SHP77 (cell line): ENCODE data around the gene NCAPD3.
A peak's percentile ranks its signal among the peaks of the same experiment; 100 is the strongest.
"Not testable (repeated sequence)": the region's sequence is repeated elsewhere in the genome, so short reads cannot be mapped to it uniquely, and the experiment has no call there.

Experiments used
- DNase-seq, 2 experiments: peaks; one replicate each; lab custom pipeline; 2025; lab: John Stamatoyannopoulos, UW

NCAPD3 gene

GRCh38 chr11:134223836-134224709 lies at the start of gene NCAPD3, which contains the start of gene VPS26B:
TSS of gene NCAPD3 (minus strand) at chr11:134223967. CDS start at chr11:134223926, 41 bp downstream.
TSS of gene VPS26B (plus strand) at chr11:134224671. CDS start at chr11:134225123, 452 bp downstream.
- DNase-seq = peak; percentile 92 to 96

DNA sequence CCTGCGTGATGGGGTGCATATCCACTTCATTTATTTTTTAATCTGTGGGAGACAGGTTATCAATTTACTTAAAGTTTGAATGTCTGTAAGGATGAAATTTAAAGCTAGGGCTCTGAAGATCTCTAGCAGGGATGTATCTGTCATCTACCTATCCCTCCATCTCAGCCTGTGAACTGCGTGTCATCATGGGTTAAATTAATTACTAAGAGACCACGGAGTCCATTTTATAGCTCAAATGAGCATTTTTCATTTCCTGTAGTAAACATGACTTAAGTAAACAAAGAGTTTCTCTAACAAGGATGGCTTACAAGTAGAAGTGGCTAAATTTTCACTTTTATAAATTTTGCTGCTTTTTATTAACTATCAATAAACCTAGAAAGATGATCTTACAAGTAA lies 49.5 kb upstream of the NCAPD3 start:
- no peak for DNase-seq

DNA sequence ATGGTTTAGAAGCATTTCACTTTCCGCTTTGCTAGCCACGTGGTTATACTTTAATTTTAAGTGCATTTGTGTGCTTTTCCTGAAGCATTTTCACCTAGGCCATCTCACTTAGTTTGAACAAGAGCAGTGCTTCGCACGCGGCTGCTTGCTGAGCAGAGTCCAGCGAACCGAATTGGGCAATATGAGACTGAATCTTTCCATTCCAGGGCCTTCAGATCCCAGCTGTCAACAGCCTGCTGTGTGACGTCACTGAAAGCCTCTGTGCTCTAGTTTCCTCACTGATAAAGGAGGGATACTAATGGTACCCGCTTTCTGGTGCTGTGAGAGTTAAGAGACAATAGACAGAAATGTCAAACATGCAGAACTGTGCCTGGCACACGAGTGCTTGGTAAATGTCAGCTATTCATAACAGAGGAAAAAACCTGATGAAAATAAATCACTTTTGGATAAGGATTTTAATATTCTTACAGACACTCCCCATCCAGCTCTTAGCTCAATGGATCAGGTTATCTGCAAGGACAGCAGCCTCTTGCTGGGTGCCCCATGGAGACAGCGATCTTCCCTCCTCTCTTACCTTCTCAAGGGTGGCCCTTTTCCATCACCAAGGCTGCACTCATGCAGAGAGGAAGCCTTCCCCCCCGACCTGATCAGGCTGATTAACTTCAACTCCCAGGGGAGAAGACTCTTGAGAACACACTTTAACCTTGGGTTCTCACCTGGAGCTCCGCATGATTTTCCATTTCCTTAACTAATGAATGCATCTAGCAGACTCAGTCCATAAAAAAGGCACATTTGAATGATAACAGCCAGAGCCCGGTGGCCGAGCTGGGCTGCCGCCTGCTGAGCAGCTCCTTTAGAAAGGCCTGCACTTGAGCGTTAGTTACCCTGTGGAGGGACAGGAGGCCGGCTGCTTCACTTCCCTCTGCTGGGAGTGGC lies 48.9 kb upstream of the NCAPD3 start:
- peak; percentile 21 to 34 for DNase-seq

- no peak for DNase-seq
Observed at GRCh38 chr11:134271978-134272377, 48.2 kb upstream of the NCAPD3 start.

- DNase-seq = peak in 1 of 2 experiments; percentile 12
Observed at GRCh38 chr11:134270250-134270714, 46.5 kb upstream of the NCAPD3 start.

- DNase-seq = no peak
Observed at GRCh38 chr11:134267966-134268365, 44.2 kb upstream of the NCAPD3 start.

- no peak for DNase-seq
Observed at GRCh38 chr11:134267461-134267860, 43.7 kb upstream of the NCAPD3 start.

DNA sequence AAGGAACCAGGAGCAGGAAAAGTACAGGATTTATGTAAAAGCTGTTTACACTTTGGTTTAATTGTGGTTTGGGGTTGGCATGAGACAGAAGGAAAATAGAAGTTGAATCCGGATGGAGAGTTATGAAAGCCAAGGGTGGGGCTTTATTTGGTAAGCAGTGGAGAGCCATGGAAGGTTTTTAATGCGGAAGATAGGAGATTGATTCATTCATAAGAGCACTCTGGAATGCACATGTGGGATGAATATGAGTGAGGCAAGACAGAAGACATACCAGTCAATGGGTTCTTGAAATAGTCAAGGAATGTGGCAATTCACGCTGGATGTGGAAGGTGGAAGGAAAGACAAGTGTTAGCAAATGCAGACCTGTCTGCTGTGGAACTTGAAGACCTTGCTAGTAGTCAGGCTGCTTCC lies 43.1 kb upstream of the NCAPD3 start:
- no peak for DNase-seq

DNA sequence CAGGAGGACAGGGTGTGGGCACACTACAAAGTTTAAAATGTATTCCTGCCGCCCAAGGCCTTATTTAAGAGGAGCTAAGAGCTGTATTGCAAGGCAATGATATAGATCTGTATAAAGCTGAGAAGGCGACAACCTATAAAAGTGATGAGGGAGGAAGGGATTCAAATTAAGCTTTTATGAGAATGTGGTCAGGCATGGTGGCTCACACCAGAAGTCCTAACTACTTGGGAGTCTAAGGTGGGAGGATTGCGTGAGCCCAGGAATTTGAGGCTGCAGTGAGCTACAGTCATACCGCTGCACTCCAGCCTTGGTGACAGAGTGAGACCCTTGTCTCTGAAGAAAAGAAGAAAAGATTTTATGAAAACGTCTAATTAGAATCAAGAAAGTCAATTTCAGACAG lies 42.7 kb upstream of the NCAPD3 start:
- DNase-seq = no peak

DNA sequence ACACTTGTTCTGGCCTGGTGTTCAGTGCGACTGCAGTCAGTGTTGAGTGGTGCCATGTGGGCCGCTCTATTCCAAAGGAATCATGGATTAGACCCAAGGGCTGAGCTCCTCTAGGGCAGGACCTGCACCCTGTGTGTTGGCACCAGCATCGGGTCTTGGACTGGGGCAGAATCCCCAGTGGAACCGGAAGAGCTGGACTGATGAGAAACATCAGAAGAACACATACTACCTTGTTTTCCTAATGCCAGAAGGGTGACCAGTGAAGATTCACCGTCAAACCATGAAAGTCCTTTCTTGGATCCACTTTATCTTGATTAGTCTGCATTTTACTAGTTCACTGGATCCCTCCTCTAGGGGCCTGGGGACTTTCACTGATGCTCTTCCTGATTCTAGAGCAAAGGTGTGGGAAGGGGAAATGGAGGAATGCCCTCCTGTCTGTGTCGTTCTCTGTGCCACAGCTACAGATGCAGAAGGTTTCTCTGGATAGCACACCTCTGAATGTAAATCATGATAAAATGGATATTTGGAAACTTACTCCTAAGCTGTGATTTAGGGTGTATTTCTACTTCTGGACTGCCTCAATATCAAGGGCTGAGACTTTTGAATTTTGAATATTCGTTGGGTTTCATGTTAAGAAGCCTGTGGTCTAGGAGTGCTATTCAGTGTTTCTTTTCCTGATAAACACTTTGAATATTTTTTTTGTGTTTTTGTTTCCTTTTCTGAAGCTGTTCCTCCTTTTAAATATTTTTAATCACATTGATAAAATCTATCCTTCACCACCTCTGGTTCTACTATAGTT lies 41.4 kb upstream of the NCAPD3 start:
- DNase-seq = no peak

DNA sequence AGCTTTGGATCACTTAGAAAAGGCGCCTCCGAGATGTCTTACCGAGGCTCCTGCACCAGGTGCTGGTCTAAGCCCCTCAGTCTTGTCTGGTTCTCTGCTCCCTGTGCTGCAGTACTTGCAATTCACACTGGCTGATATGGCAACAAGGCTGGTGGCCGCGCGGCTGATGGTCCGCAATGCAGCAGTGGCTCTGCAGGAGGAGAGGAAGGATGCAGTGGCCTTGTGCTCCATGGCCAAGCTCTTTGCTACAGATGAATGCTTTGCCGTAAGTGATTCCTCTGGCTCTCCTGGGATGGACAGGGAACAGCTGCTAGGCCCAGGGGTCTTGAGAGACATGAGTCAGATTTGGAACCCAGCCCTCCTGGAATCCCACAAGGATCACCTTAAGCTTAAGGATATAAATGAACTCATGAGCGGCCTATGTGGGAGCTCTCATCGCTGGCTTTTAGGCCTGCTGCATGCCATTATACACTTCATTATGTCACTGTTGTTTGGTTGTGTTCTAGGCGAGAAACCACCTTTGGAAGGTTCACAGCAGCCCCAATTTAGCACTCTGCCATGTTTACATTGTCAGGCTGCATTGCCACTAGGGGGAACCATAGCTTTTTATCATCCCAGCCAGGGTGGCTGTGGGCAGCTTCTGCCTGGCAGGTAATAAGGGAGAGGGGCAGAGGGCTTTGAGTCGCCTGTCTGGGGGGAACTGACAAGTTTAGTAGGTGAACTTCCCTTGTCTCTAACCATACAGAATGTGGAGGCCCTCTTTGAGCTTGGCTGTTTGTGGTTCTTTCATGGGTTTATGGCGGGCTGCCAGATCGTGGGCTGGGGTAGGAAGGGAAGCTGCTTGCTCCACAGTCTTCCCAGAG lies 38.1 kb upstream of the NCAPD3 start:
- peak; percentile 12 to 20 for DNase-seq

DNA sequence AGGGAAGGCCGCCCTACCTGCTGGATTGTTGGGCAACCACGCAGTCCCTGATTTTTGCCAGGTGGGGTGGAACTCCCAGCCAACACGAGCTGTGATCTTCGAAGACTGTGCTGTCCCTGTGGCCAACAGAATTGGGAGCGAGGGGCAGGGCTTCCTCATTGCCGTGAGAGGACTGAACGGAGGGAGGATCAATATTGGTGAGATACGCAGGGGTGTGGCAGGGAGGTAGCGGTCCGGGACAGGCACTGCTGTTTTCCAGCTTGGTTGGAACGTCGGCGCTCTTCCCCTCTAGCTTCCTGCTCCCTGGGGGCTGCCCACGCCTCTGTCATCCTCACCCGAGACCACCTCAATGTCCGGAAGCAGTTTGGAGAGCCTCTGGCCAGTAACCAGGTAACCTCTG lies 37.2 kb upstream of the NCAPD3 start:
- no peak for DNase-seq

GRCh38 chr11:134260503-134260902 lies 36.7 kb upstream of the NCAPD3 start:
- no peak for DNase-seq

GRCh38 chr11:134258577-134258976 lies 34.8 kb upstream of the NCAPD3 start:
- no peak for DNase-seq

- no peak for DNase-seq
Observed at GRCh38 chr11:134257101-134257500, 33.3 kb upstream of the NCAPD3 start.

- not testable (repeated sequence) for DNase-seq
Observed at GRCh38 chr11:134255184-134255561, 31.4 kb upstream of the NCAPD3 start.

DNA sequence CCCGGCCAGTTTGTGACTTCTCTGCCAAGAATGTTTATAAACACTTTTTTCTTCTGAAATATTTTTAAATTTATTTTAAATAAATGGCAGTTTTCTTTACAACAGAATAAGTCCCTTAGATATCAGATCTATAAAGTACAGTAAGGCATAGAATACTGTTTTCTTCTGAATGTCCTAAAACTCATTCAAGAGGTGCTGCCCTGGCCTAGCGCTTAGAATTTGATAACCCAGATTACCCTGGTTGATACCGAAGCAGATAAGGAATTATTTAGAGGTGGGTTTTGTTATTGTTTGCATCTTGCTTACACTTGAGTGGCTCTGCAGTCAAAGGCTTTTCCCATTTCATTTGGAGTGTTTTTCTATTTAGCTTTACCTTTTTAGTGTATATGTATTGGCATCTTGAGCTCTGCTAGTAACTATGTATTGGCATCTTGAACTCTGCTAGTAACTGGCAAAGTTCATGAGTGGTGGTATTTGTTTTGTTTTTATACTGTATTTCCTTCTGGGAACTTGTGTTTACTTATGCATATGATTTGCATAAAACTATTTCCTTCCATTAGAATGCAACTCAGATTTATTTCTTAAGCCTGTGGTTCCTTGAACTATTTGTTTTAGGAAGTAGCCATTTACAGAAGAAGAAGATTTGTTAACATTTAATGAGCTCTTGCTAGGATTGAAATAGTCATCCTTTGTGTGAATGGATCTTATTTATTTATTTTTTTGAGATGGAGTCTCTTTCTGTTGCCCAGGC lies 30.8 kb upstream of the NCAPD3 start:
- DNase-seq = no peak

- DNase-seq = peak; percentile 96 to 98
Observed at GRCh38 chr11:134253188-134253993, 29.6 kb upstream of the NCAPD3 start, which contains the start of the genes ACAD8 and THYN1. TSS of gene ACAD8 (plus strand) at chr11:134253568. CDS start at chr11:134253601, 33 bp downstream. TSS of gene THYN1 (minus strand) at chr11:134253352. CDS start at chr11:134252882, 470 bp downstream.
